CD4-positive, alpha-beta T cell (primary cell): ENCODE data around the gene CSAD. TPM values are rescaled to one million over a fixed set of nuclear protein-coding genes. Genes with fewer than 3 reads are reported as not detected.

Experiments
- ATAC-seq: fragments of 200-7000 bp; cut with Tn5 transposase; one replicate; pipeline ENCODE4 v1.10.0; 2022; ENCODE audit warnings: mild to moderate bottlenecking; ENCODE audit not compliant: poor library complexity
- CTCF ChIA-PET: fragments of 350-600 bp; sonication (Branson Sonifier 250); formaldehyde crosslinking; loops from one replicate; lab custom pipeline; 2021; ENCODE audit warnings: antibody characterized with exemption, inconsistent platforms; lab: Charles Lee
- POLR2A ChIA-PET: fragments of 350-600 bp; sonication (Branson Sonifier 250); formaldehyde crosslinking; loops from one replicate; lab custom pipeline; 2021; ENCODE audit warnings: antibody characterized with exemption, inconsistent platforms; lab: Charles Lee
- DNase-seq, 14 experiments: peaks; one replicate each; pipeline ENCODE4 v3.0.0-alpha.2; 2013 to 2020; ENCODE audit warnings: mixed read lengths in 2 of 14
- H3K27ac ChIP-seq, 2 donors: one replicate each; pipeline versions ENCODE4 v1.5.1 to v1.7.0; 2013; ENCODE audit warnings: low read length in 2 of 2, low read depth in 1 of 2, mild to moderate bottlenecking in 1 of 2
- H3K27me3 ChIP-seq, 2 experiments: 1 replicate in 1 of 2; 2 replicates in 1 of 2; pipeline versions ENCODE4 v1.6.1 to v1.7.0; 2013; ENCODE audit warnings: low read length in 2 of 2, control low read depth in 1 of 2, mild to moderate bottlenecking in 1 of 2, moderate library complexity in 1 of 2; ENCODE audit not compliant: insufficient read depth in 2 of 2, control insufficient read depth in 1 of 2
- H3K36me3 ChIP-seq: one replicate; pipeline ENCODE4 v1.6.1; 2013; ENCODE audit warnings: low read length, control low read depth; ENCODE audit not compliant: insufficient read depth
- H3K4me1 ChIP-seq: one replicate; pipeline ENCODE4 v1.6.1; 2013; ENCODE audit warnings: low read length, control low read depth; ENCODE audit not compliant: insufficient read depth
- H3K4me3 ChIP-seq: one replicate; pipeline ENCODE4 v1.5.1; 2013; ENCODE audit warnings: mild to moderate bottlenecking, low read length, moderate library complexity
- H3K9me3 ChIP-seq, 2 experiments: 1 replicate in 1 of 2; 2 replicates in 1 of 2; pipeline versions ENCODE4 v1.6.1 to v1.7.0; 2013; ENCODE audit warnings: low read length in 2 of 2, mild to moderate bottlenecking in 2 of 2, control low read depth in 1 of 2, moderate library complexity in 1 of 2; ENCODE audit not compliant: control insufficient read depth in 1 of 2, insufficient read depth in 1 of 2
- H3K27ac Mint-ChIP-seq: one replicate; pipeline ENCODE4 v1.8.0; 2020; ENCODE audit warnings: mixed read lengths
- H3K27me3 Mint-ChIP-seq: one replicate; pipeline ENCODE4 v1.8.0; 2021; ENCODE audit warnings: mixed read lengths
- H3K36me3 Mint-ChIP-seq: one replicate; pipeline ENCODE4 v1.8.0; 2021; ENCODE audit warnings: low read depth, mixed read lengths
- H3K4me1 Mint-ChIP-seq: one replicate; pipeline ENCODE4 v1.8.0; 2021; ENCODE audit warnings: low read depth, mixed read lengths
- H3K4me3 Mint-ChIP-seq: one replicate; pipeline ENCODE4 v1.8.0; 2020; ENCODE audit warnings: mild to moderate bottlenecking, mixed read lengths
- H3K9me3 Mint-ChIP-seq: one replicate; pipeline ENCODE4 v1.8.0; 2020; ENCODE audit warnings: mixed read lengths
- CTCF ChIP-seq: fragments of 200-600 bp; IDR thresholded peaks from one replicate; pipeline ENCODE4 v1.8.0; 2022; ENCODE audit warnings: antibody characterized with exemption, mild to moderate bottlenecking
- intact Hi-C, 2 experiments: fragments of 100-400 bp; cut with DNase I in 1 of 2; cut with micrococcal nuclease in 1 of 2; formaldehyde crosslinking; loops; one replicate each; pipeline versions ENCODE4 v1.15.1 to v1.9.0; 2023 to 2025; cut with DNase I, micrococcal nuclease
- total RNA-seq, 174 experiments: library from RNA in 2 of 174; stranded (reverse) in 2 of 174; gene quantifications; one replicate each; pipeline ENCODE4 v1.2.3 and lab custom pipeline; 2021 to 2026

The CSAD gene
- total RNA-seq, 2 experiments from 2014 or later: 56.7 to 57.3 TPM

- intact Hi-C loops: no loop called here
- no peaks in the 10 kb centered on the region for H3K9me3 ChIP-seq
- no peak for TF ChIP-seq CTCF
- peaks cover 87% of the 10 kb centered on the region for H3K4me1 ChIP-seq
- H3K4me3 ChIP-seq: no peak overlapping the region
- Mint-ChIP-seq H3K9me3 (no peaks in the 10 kb centered on the region), H3K36me3 (no peaks in the 10 kb centered on the region), H3K27me3 (no peaks in the 10 kb centered on the region), H3K4me3 (peak overlapping the region; percentile 85), H3K4me1 (peaks cover 73% of the 10 kb centered on the region), H3K27ac (peak overlapping the region; percentile 62)
- ChIA-PET CTCF (interaction anchor here (1.0 kb wide), 1 partner anchor 23 kb away, joined by 3 read pairs; a partner anchor contains a TSS), POLR2A (interaction anchor here (1.0 to 1.3 kb wide), 3 partner anchors 10 to 39 kb away, joined by 3 to 9 read pairs (median 4); partner anchors contain the start of genes ESPL1 and ITGB7)
- no peaks in the 10 kb centered on the region for H3K27me3 ChIP-seq
- peak overlapping the region; percentile 4 to 48 for H3K27ac ChIP-seq
- ATAC-seq (no peak), DNase-seq (no peak)
- peaks cover 11% of the 10 kb centered on the region for H3K36me3 ChIP-seq
Measured at GRCh38 chr12:53229454-53229853, 48.7 kb upstream of the CSAD start.

- H3K36me3 Mint-ChIP-seq: no peaks in the 10 kb centered on the region
- Histone ChIP-seq H3K4me1 (peaks cover 87% of the 10 kb centered on the region), H3K27ac (no peak overlapping the region), H3K4me3 (no peak overlapping the region), H3K27me3 (no peaks in the 10 kb centered on the region), H3K9me3 (no peaks in the 10 kb centered on the region), H3K36me3 (peaks cover 11% of the 10 kb centered on the region)
- no peaks in the 10 kb centered on the region for H3K27me3 Mint-ChIP-seq
- H3K27ac Mint-ChIP-seq: peak overlapping the region; percentile 62
- TF ChIP-seq CTCF: no peak
- DNase-seq (no peak), ATAC-seq (no peak)
- H3K4me1 Mint-ChIP-seq: peaks cover 77% of the 10 kb centered on the region
- CTCF ChIA-PET: interaction anchor here (1.1 kb wide), 1 partner anchor 14 kb away, joined by 4 read pairs; no protein-coding TSS in a partner anchor
- intact Hi-C loops: no loop called here
- POLR2A ChIA-PET: no interaction called here
- no peaks in the 10 kb centered on the region for H3K9me3 Mint-ChIP-seq
- no peak overlapping the region for H3K4me3 Mint-ChIP-seq
Measured at GRCh38 chr12:53227836-53228235, 47.1 kb upstream of the CSAD start.

GRCh38 chr12:53227341-53227740, 46.6 kb upstream of the CSAD start:
- no peak for TF ChIP-seq CTCF
- POLR2A ChIA-PET: no interaction called here
- H3K27ac ChIP-seq: no peak overlapping the region
- Mint-ChIP-seq H3K27ac (peak overlapping the region; percentile 62), H3K27me3 (no peaks in the 10 kb centered on the region), H3K36me3 (no peaks in the 10 kb centered on the region), H3K9me3 (no peaks in the 10 kb centered on the region), H3K4me1 (peaks cover 77% of the 10 kb centered on the region), H3K4me3 (peak overlapping the region; percentile 21)
- intact Hi-C loops: no loop called here
- ATAC-seq (no peak), DNase-seq (no peak)
- CTCF ChIA-PET: no interaction called here
- H3K36me3 ChIP-seq: peaks cover 11% of the 10 kb centered on the region
- H3K9me3 ChIP-seq: no peaks in the 10 kb centered on the region
- H3K4me3 ChIP-seq: no peak overlapping the region
- no peaks in the 10 kb centered on the region for H3K27me3 ChIP-seq
- peaks cover 87% of the 10 kb centered on the region for H3K4me1 ChIP-seq
